Common myeloid progenitor, CD34-positive (primary cell): ENCODE data around the gene RBM4.

ENCODE experiments used
- CTCF ChIA-PET: fragments of 350-600 bp; sonication (Branson Sonifier 250); formaldehyde crosslinking; loops from one replicate; lab custom pipeline; 2021; ENCODE audit warnings: antibody characterized with exemption; lab: Charles Lee
- POLR2A ChIA-PET: fragments of 350-600 bp; sonication (Branson Sonifier 250); formaldehyde crosslinking; loops from one replicate; lab custom pipeline; 2021; ENCODE audit warnings: antibody characterized with exemption; lab: Charles Lee
- DNase-seq, 3 donors: peaks; one replicate each; pipeline versions ENCODE4 v3.0.0 to v3.0.0-alpha.2; 2013
- H3K27ac ChIP-seq, 2 experiments: 1 replicate in 1 of 2; 2 replicates in 1 of 2; pipeline ENCODE4 v1.7.0; 2013; ENCODE audit warnings: inconsistent platforms in 2 of 2, low read length in 2 of 2, mild to moderate bottlenecking in 2 of 2, low read depth in 1 of 2, moderate library complexity in 1 of 2; ENCODE audit not compliant: severe bottlenecking in 2 of 2, insufficient read depth in 1 of 2, poor library complexity in 1 of 2
- H3K27me3 ChIP-seq, 5 experiments: replicated peaks in 2 of 5; 1 replicate in 3 of 5; 2 replicates in 2 of 5; pipeline versions ENCODE4 v1.6.1 to v1.7.0; 2013; ENCODE audit warnings: low read length in 4 of 5, mild to moderate bottlenecking in 2 of 5, moderate library complexity in 2 of 5, inconsistent platforms in 1 of 5; ENCODE audit not compliant: insufficient read depth in 5 of 5, control insufficient read depth in 4 of 5
- H3K36me3 ChIP-seq, 4 experiments: 1 replicate in 2 of 4; 2 replicates in 2 of 4; pipeline versions ENCODE4 v1.6.1 to v1.7.0; 2013; ENCODE audit warnings: low read length in 3 of 4, control low read depth in 1 of 4, mild to moderate bottlenecking in 1 of 4; ENCODE audit not compliant: control insufficient read depth in 4 of 4, insufficient read depth in 4 of 4
- H3K4me1 ChIP-seq, 4 experiments: 1 replicate in 3 of 4; 2 replicates in 1 of 4; pipeline versions ENCODE4 v1.6.1 to v1.7.1; 2013; ENCODE audit warnings: low read length in 3 of 4, mild to moderate bottlenecking in 3 of 4, control low read depth in 1 of 4, inconsistent platforms in 1 of 4, moderate library complexity in 1 of 4; ENCODE audit not compliant: control insufficient read depth in 4 of 4, insufficient read depth in 4 of 4; ENCODE audit errors: control extremely low read depth in 1 of 4
- H3K4me3 ChIP-seq, 7 experiments: 1 replicate in 4 of 7; 2 replicates in 3 of 7; pipeline versions ENCODE4 v1.5.1 to v1.7.0; 2013; ENCODE audit warnings: mild to moderate bottlenecking in 7 of 7, low read length in 6 of 7, moderate library complexity in 6 of 7, inconsistent platforms in 2 of 7, low read depth in 2 of 7, control low read depth in 1 of 7; ENCODE audit not compliant: insufficient read depth in 4 of 7, control insufficient read depth in 1 of 7; ENCODE audit errors: extremely low read depth in 1 of 7
- H3K9me3 ChIP-seq, 5 experiments: 1 replicate in 4 of 5; 2 replicates in 1 of 5; pipeline versions ENCODE4 v1.6.1 to v1.7.1; 2013; ENCODE audit warnings: low read length in 4 of 5, mild to moderate bottlenecking in 2 of 5, inconsistent platforms in 1 of 5, low read depth in 1 of 5, moderate library complexity in 1 of 5; ENCODE audit not compliant: control insufficient read depth in 4 of 5, insufficient read depth in 2 of 5; ENCODE audit errors: control extremely low read depth in 1 of 5
- WGBS: methylation state at CpG from one replicate; pipeline ENCODE4 v1.1.5; 2013; ENCODE audit not compliant: insufficient coverage; 5-methylcytosine and 5-hydroxymethylcytosine counted together

Gene RBM4

DNA sequence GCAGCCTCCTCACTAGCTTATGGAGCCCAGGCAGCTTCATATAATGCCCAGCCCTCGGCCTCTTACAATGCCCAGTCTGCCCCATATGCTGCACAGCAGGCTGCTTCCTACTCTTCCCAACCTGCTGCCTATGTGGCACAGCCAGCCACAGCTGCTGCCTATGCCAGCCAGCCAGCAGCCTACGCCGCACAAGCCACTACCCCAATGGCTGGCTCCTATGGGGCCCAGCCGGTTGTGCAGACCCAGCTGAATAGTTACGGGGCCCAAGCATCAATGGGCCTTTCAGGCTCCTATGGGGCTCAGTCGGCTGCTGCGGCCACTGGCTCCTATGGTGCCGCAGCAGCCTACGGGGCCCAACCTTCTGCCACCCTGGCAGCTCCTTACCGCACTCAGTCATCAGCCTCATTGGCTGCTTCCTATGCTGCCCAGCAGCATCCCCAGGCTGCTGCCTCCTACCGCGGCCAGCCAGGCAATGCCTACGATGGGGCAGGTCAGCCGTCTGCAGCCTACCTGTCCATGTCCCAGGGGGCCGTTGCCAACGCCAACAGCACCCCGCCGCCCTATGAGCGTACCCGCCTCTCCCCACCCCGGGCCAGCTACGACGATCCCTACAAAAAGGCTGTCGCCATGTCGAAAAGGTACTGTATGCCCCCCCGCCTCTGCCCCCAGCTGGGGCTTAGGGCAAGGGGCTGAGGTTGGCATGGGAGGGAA is 13.3 kb upstream of the RBM4 start:
- Histone ChIP-seq H3K27me3 (no peaks in the 10 kb centered on the region), H3K27ac (no peak overlapping the region), H3K4me3 (no peak overlapping the region), H3K4me1 (peaks cover 0 to 15% (median 8%) of the 10 kb centered on the region in 4 experiments), H3K36me3 (peaks cover 20 to 94% (median 76%) of the 10 kb centered on the region in 4 experiments), H3K9me3 (no peaks in the 10 kb centered on the region)
- 99% methylated on average over 24 of the region's 26 CpGs for WGBS
- no peak for DNase-seq
- ChIA-PET CTCF (interaction anchor here (0.7 to 7.2 kb wide), 6 partner anchors 8 to 53 kb away, joined by 3 to 52 read pairs (median 6); partner anchors contain the start of genes CCDC87, CCS, RBM4 and RBM4B), POLR2A (interaction anchor here (1.6 kb wide), 1 partner anchor 13 kb away, joined by 6 read pairs; the partner anchor contains the start of gene RBM4)

DNA sequence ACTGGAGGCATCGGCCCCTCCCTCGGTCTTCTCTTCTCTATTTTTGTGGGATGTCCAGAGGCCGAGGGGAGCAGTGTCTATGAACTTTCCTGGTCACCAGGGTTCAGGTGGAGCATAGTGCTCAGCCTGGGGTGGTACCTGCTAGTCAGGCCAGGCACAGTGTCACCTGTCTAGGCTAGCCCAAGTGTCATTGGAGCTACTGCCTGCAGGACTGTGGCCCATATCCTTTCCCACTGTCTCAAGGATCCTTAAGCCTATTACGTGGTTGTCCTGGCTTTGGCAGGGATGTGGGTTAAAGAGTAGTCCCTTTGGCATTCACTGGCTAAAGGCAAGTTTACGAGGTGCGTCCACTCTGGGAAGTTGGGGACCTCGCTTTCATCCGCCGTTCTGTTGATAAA is 12.8 kb upstream of the RBM4 start:
- Histone ChIP-seq H3K27me3 (no peaks in the 10 kb centered on the region), H3K36me3 (peaks cover 24 to 97% (median 77%) of the 10 kb centered on the region in 4 experiments), H3K9me3 (no peaks in the 10 kb centered on the region), H3K27ac (no peak overlapping the region), H3K4me3 (no peak overlapping the region), H3K4me1 (peaks cover 0 to 15% (median 8%) of the 10 kb centered on the region in 4 experiments)
- 100% methylated on average over 1 of the region's 9 CpGs for WGBS
- CTCF ChIA-PET: interaction anchor here (1.5 to 7.2 kb wide), 2 partner anchors 12 to 46 kb away, joined by 3 to 52 read pairs; partner anchors contain the start of gene RBM4
- no peak for DNase-seq
- POLR2A ChIA-PET: interaction anchor here (0.6 to 1.6 kb wide), 2 partner anchors 12 to 295 kb away, joined by 3 to 6 read pairs; partner anchors contain the start of gene RBM4

DNA sequence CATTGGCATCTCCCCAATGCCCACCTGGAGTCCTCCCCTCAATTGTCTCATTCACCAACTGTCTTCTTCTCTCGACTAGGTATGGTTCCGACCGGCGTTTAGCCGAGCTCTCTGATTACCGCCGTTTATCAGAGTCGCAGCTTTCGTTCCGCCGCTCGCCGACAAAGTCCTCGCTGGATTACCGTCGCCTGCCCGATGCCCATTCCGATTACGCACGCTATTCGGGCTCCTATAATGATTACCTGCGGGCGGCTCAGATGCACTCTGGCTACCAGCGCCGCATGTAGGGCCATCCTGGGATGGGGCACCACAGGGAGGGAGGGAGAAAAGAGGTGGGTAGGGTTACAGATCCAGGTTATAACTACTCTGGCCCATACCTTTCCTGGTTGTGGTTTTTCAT is 12.1 kb upstream of the RBM4 start:
- H3K36me3 ChIP-seq: peaks cover 24 to 92% (median 74%) of the 10 kb centered on the region in 4 experiments
- ChIA-PET CTCF (interaction anchor here (0.7 to 7.2 kb wide), 3 partner anchors 12 to 47 kb away, joined by 3 to 52 read pairs (median 3); partner anchors contain the start of genes CCDC87 and RBM4), POLR2A (interaction anchor here (0.6 kb wide), 1 partner anchor 295 kb away, joined by 3 read pairs; no protein-coding TSS in a partner anchor)
- H3K9me3 ChIP-seq: no peaks in the 10 kb centered on the region
- no peak overlapping the region for H3K4me3 ChIP-seq
- H3K27me3 ChIP-seq: no peaks in the 10 kb centered on the region
- 97% methylated on average over 22 of the region's 25 CpGs for WGBS
- DNase-seq: no peak
- H3K4me1 ChIP-seq: peaks cover 0 to 11% (median 6%) of the 10 kb centered on the region in 4 experiments
- H3K27ac ChIP-seq: no peak overlapping the region

DNA sequence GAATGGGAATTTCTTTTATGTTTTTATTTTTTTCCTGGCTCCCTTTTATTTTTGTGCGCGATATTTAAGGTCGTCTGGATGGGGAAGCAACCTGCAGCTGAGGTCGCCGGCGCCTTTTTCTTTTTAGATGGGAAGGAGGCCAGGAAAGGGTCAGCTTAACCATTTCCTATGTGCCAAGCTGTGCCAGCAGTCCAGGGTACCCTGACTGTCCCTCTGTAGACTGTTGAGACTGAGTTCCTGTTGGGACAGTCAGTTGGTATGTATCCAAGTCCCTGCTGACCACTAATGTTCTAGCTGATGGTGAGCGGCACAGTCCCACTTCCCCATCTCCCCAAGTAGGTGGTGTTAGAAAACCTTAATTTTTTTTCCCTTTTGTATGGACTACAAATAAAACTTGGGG is 11.6 kb upstream of the RBM4 start:
- ChIA-PET CTCF (interaction anchor here (0.7 to 7.2 kb wide), 4 partner anchors 11 to 49 kb away, joined by 3 to 52 read pairs (median 3); partner anchors contain the start of genes CCDC87 and RBM4), POLR2A (no interaction called here)
- H3K9me3 ChIP-seq: no peaks in the 10 kb centered on the region
- H3K4me3 ChIP-seq: no peak overlapping the region
- peaks cover 0 to 11% (median 6%) of the 10 kb centered on the region in 4 experiments for H3K4me1 ChIP-seq
- WGBS: 98% methylated on average over 7 of the region's 7 CpGs
- DNase-seq: no peak
- H3K27ac ChIP-seq: no peak overlapping the region
- no peaks in the 10 kb centered on the region for H3K27me3 ChIP-seq
- peaks cover 24 to 90% (median 72%) of the 10 kb centered on the region in 4 experiments for H3K36me3 ChIP-seq

DNA sequence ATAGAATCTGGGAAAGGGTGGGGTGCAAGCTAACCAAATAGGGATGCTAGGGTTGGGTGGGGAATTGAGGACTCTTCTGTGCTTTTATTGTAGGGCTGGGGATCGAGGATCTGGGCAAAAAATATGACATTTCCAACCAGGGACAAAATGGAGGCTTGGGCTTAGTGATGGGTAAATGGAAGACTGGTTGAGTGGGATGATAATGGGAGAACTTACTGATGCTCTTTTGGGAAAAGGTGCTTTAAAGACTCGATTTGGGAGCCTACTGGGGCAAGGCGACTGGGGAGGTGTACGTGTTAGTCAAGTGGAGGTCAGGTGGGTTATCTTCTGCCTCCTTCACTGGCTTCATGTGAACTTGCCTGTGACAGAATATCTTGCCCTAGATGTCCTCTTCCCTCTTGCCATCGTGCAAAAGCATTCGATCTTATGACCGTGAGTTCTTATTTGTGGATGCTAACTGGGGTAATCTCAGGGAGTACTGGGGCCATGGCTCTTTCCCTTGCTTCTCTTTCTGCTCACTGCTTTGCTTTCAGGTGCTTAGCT is 10.4 kb upstream of the RBM4 start:
- CTCF ChIA-PET: interaction anchor here (0.8 to 1.7 kb wide), 3 partner anchors 9 to 11 kb away, joined by 4 to 5 read pairs (median 5); no protein-coding TSS in a partner anchor
- POLR2A ChIA-PET: interaction anchor here (0.6 kb wide), 1 partner anchor 207 kb away, joined by 3 read pairs; no protein-coding TSS in a partner anchor
- Histone ChIP-seq H3K4me1 (peaks cover 0 to under 1% (median under 1%) of the 10 kb centered on the region in 4 experiments), H3K27me3 (no peaks in the 10 kb centered on the region), H3K4me3 (no peak overlapping the region), H3K36me3 (peaks cover 27 to 86% (median 72%) of the 10 kb centered on the region in 4 experiments), H3K9me3 (no peaks in the 10 kb centered on the region), H3K27ac (no peak overlapping the region)
- WGBS: 100% methylated on average over 2 of the region's 7 CpGs
- DNase-seq: no peak

GRCh38 chr11:66629356-66629755 is 9.1 kb upstream of the RBM4 start:
- no peaks in the 10 kb centered on the region for H3K9me3 ChIP-seq
- peaks cover 29 to 82% (median 67%) of the 10 kb centered on the region in 4 experiments for H3K36me3 ChIP-seq
- POLR2A ChIA-PET: interaction anchor here (0.8 to 1.7 kb wide), 4 partner anchors 8 to 12 kb away, joined by 3 to 7 read pairs (median 4); no protein-coding TSS in a partner anchor
- H3K27ac ChIP-seq: no peak overlapping the region
- no peaks in the 10 kb centered on the region for H3K27me3 ChIP-seq
- no peaks in the 10 kb centered on the region for H3K4me1 ChIP-seq
- H3K4me3 ChIP-seq: no peak overlapping the region
- no CpG with 5 or more reads among the region's 2 CpGs for WGBS
- DNase-seq: no peak
- CTCF ChIA-PET: interaction anchor here (1.5 to 1.8 kb wide), 3 partner anchors 8 to 10 kb away, joined by 3 to 7 read pairs (median 5); no protein-coding TSS in a partner anchor
